Liver (tissue), 3 donors: ENCODE data around the gene MANSC1.

Experiments used
- FOXA1 ChIP-seq: IDR thresholded peaks from 2 replicates; pipeline ENCODE4 v1.6.1; 2016; ENCODE audit warnings: antibody characterized with exemption
- GABPA ChIP-seq, 2 donors: IDR thresholded peaks in 1 of 2; conservative IDR thresholded peaks in 1 of 2; 2 replicates each; pipeline ENCODE4 v1.6.1; 2016; ENCODE audit warnings: antibody characterized with exemption in 2 of 2, mild to moderate bottlenecking in 1 of 2, moderate library complexity in 1 of 2
- HNF4G ChIP-seq: IDR thresholded peaks from 2 replicates; pipeline ENCODE4 v1.6.1; 2016; ENCODE audit warnings: antibody characterized with exemption
- JUND ChIP-seq, 2 donors: IDR thresholded peaks; 2 replicates each; pipeline ENCODE4 v1.6.1; 2016; ENCODE audit warnings: antibody characterized with exemption in 2 of 2
- YY1 ChIP-seq: IDR thresholded peaks from 2 replicates; pipeline ENCODE4 v1.6.1; 2016; ENCODE audit warnings: antibody characterized with exemption, mild to moderate bottlenecking
- TF ChIP-seq, protein P1 (sequence below): IDR thresholded peaks from 2 replicates; pipeline ENCODE4 v1.6.1; 2016; ENCODE audit warnings: antibody characterized with exemption, mild to moderate bottlenecking
- TF ChIP-seq, protein P2 (sequence below): fragments of 150-350 bp; IDR thresholded peaks from 2 replicates; pipeline ENCODE4 v1.5.1; 2017; ENCODE audit warnings: improper control_type of control experiment, low read depth, low read length; ENCODE audit not compliant: missing input control
- TF ChIP-seq, protein P3 (sequence below): IDR thresholded peaks from 2 replicates; pipeline ENCODE4 v1.6.1; 2016; ENCODE audit warnings: antibody characterized with exemption
- donor health status: healthy.
- donor health status: healthy.

DNA sequence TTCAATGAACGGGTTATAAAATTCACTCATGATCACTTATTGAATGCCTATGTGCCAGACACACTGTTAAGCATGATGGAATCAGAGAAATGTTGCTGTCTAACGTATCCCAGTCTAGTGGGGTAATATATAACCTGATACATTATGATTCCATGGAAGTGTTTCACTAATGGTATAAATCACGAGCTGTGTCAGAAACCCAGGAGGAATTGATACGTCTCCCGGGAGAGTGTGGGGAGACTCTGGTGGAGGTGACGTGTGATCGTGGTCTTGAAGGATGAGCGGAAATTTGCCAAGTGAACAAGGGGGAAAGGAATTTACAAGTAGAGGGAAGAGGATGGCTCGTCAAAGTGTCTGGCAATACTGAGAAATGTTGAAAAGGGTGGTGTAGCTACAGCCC, 26.5 kb downstream of the MANSC1 start:
- TF ChIP-seq, protein P1, sequence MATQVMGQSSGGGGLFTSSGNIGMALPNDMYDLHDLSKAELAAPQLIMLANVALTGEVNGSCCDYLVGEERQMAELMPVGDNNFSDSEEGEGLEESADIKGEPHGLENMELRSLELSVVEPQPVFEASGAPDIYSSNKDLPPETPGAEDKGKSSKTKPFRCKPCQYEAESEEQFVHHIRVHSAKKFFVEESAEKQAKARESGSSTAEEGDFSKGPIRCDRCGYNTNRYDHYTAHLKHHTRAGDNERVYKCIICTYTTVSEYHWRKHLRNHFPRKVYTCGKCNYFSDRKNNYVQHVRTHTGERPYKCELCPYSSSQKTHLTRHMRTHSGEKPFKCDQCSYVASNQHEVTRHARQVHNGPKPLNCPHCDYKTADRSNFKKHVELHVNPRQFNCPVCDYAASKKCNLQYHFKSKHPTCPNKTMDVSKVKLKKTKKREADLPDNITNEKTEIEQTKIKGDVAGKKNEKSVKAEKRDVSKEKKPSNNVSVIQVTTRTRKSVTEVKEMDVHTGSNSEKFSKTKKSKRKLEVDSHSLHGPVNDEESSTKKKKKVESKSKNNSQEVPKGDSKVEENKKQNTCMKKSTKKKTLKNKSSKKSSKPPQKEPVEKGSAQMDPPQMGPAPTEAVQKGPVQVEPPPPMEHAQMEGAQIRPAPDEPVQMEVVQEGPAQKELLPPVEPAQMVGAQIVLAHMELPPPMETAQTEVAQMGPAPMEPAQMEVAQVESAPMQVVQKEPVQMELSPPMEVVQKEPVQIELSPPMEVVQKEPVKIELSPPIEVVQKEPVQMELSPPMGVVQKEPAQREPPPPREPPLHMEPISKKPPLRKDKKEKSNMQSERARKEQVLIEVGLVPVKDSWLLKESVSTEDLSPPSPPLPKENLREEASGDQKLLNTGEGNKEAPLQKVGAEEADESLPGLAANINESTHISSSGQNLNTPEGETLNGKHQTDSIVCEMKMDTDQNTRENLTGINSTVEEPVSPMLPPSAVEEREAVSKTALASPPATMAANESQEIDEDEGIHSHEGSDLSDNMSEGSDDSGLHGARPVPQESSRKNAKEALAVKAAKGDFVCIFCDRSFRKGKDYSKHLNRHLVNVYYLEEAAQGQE: no peak
- no peak for TF ChIP-seq GABPA (IDR thresholded peaks at IDR 0.05 in 1 of 2, conservative IDR thresholded peaks at IDR 0.05 in 1 of 2)
- TF ChIP-seq, protein P2, sequence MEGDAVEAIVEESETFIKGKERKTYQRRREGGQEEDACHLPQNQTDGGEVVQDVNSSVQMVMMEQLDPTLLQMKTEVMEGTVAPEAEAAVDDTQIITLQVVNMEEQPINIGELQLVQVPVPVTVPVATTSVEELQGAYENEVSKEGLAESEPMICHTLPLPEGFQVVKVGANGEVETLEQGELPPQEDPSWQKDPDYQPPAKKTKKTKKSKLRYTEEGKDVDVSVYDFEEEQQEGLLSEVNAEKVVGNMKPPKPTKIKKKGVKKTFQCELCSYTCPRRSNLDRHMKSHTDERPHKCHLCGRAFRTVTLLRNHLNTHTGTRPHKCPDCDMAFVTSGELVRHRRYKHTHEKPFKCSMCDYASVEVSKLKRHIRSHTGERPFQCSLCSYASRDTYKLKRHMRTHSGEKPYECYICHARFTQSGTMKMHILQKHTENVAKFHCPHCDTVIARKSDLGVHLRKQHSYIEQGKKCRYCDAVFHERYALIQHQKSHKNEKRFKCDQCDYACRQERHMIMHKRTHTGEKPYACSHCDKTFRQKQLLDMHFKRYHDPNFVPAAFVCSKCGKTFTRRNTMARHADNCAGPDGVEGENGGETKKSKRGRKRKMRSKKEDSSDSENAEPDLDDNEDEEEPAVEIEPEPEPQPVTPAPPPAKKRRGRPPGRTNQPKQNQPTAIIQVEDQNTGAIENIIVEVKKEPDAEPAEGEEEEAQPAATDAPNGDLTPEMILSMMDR: no peak
- no peak for TF ChIP-seq HNF4G
- no peak for TF ChIP-seq YY1
- TF ChIP-seq, protein P3, sequence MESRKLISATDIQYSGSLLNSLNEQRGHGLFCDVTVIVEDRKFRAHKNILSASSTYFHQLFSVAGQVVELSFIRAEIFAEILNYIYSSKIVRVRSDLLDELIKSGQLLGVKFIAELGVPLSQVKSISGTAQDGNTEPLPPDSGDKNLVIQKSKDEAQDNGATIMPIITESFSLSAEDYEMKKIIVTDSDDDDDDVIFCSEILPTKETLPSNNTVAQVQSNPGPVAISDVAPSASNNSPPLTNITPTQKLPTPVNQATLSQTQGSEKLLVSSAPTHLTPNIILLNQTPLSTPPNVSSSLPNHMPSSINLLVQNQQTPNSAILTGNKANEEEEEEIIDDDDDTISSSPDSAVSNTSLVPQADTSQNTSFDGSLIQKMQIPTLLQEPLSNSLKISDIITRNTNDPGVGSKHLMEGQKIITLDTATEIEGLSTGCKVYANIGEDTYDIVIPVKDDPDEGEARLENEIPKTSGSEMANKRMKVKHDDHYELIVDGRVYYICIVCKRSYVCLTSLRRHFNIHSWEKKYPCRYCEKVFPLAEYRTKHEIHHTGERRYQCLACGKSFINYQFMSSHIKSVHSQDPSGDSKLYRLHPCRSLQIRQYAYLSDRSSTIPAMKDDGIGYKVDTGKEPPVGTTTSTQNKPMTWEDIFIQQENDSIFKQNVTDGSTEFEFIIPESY: no peak
- TF ChIP-seq FOXA1: no peak
- TF ChIP-seq JUND (IDR thresholded peaks at IDR 0.05): no peak
